Measurements from ENCODE around the gene NLRP1.

- no peak for TF ChIP-seq POLR2A (IDR thresholded peaks at IDR 0.05; ENCODE audit: low read length)
- TF ChIP-seq GATA1 (IDR thresholded peaks at IDR 0.05; ENCODE audit: low read depth, low read length): no peak
These were observed 44.8 kb upstream of the NLRP1 start for GRCh38 chr17:5629128-5629527.
